Renal cortical epithelial cell (primary cell): ENCODE measurements around the gene ZNF524. TPM values are rescaled to one million over a fixed set of nuclear protein-coding genes. Genes with fewer than 3 reads are reported as not detected.

Experiments used
- DNase-seq: peaks from one replicate; pipeline ENCODE4 v3.0.0-alpha.2; 2011; ENCODE audit warnings: low read depth
- total RNA-seq: library from RNA; depleted of rRNA; stranded (reverse); fragments of >200 nt; gene quantifications from 2 replicates; pipeline ENCODE4 v1.2.3, GENCODE V29; 2014

ZNF524 gene
- total RNA-seq, 1 donor from 2014 or later: 9.3 TPM

- no peak for DNase-seq
Observed at GRCh38 chr19:55620410-55621204, 20.5 kb downstream of the ZNF524 start.

- DNase-seq: no peak
Observed at GRCh38 chr19:55621205-55621672, 21.2 kb downstream of the ZNF524 start.

DNA sequence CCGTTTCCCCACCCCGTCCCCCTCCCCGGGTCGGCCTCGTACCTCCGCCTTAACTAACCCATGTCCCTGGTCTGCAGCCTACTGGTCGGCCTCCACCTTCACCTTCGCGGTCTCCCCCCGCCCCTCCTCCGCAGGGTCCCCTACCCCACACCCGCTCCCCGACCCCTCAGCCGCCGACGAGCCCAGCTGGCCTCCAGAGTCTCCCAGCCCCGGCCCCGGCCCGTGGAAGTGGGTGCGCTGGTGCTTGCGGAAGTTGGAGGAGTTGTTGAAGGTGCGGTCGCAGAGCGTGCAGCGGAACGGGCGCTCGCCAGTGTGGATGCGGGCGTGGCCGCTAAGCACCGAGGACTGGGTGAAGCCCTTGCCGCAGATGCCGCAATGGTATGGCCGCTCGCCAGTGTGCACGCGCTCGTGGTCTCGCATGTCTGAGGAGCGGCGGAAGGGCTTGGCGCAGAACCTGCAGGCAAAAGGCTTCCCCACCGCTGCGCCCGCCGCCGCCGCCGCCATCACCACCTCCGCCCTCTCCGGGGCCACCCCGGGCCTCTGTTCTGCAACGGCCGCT lies 21.7 kb downstream of the ZNF524 start:
- no peak for DNase-seq

DNA sequence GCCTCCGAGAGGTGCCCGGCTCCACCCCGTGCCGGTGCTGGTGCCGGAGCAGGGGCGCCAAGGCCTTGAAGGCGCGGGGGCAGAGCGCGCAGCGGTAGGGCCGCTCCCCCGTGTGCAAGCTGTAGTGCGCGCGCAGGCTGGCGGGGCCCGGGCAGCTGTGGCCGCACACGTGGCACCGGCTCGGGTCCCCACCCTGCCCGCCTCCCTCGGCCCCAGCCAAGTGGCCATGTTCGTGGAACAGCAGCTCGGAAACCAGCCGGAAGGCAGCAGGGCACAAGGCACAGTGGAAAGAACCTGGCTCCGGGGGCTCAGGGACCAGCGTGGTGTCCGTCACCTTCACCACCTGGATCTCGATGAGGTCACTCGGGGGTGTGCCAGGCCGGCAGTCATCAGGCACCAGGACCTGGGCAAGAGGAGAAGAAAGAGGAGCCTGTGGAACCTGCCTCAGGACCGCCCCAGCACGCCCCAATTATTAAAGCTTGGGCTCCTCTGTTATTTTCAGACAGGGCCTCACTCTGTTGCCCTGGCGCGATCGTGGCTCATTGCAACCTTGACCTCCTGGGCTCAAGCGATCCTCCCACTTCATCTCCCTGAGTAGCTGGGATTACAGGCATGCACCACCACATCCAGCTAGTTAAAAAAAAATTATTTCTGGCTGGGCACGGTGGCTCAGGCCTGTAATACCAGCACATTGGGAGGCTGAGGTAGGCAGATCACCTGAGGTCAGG lies 22.3 kb downstream of the ZNF524 start:
- no peak for DNase-seq

GRCh38 chr19:55623130-55623529 lies 23.0 kb downstream of the ZNF524 start:
- no peak for DNase-seq

GRCh38 chr19:55623561-55623960 lies 23.5 kb downstream of the ZNF524 start:
- no peak for DNase-seq

DNA sequence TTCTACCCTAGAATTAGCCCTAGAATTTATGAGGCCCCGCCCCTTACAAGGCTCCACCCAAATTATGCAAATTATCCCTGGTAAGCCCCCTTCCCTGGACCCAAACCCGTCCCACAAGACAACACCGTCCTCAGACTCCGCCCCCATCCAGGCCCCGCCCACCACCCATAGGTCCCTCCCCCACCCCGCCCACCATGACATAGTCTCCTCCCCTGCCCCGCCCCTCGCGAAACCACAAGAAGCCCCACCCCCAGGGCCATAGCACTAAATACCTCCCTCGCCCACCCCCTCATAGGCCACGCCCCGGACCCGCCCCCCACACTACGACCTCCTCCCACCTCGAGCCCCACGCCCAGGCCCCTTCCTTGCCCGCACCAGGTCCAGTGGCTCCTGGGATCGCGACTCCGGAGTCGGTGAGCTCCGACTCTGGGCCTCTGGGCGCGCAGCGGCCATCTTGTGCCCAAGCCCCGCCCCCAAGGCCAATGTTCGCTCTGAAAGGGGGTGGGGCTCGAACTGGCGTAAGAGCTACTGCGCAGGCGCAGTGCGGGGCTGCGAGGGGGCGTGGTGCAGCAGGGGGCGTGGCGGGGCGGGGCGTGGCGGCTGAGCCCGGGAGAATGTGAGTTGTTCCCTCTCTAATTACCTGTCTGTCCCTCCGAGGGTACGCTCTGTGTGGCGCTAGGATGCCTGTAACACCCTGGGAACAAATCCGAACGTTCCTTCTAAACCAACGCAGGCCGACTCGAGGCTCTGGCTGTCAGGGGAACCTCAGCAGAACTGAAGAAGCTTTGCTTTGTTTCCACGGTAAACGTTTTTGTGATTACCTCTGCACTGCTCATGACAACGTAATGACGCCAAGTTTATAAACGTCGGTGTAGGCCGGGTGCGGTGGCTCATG lies 24.3 kb downstream of the ZNF524 start, which contains the start of gene ZNF784:
ZNF784 (minus strand) TSS at position 458 of the 895 bp plus-strand sequence; CDS start at position 453, 5 bp downstream.
- peak; percentile 67 for DNase-seq

- DNase-seq: no peak
Observed at GRCh38 chr19:55625004-55625326, 24.9 kb downstream of the ZNF524 start.

GRCh38 chr19:55626350-55626749 lies 26.3 kb downstream of the ZNF524 start:
- DNase-seq: no peak

DNA sequence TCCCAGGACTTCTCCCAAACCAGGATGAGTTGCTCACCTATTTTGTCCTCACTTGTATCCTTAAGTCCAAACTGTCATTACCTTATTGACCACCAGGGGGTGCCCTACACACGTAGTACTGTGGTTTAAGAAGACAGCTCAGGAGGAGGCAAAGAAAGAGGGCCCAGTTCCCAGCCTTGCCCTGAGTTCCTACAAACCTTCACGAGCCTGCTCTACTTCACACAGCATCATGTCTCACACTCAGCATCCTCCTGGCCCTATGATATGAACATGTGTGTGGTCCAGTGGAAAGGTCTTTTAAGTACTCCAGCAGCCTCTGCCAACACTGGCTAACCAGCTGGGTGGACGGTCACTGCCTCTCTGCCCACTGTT lies 32.4 kb downstream of the ZNF524 start:
- DNase-seq: peak; percentile 96

DNA sequence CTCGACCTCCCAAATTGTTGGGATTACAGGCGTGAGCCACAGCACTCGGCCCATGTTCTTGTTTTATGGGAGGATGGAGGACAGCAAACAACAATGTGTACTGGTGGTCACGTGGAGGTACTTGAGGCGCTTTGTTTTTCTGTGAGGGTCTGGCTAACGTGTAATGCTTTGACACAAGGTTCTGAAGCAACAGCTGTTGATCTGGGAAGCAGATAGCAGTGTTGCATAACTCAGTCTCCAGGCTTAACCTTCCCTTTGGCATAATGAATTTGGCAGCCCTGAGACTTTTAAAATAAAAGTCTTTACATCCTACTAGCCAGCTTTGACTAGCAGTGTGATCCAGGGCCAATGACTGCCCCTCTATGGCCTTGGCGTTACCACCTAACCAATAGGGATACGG lies 33.8 kb downstream of the ZNF524 start:
- no peak for DNase-seq

- no peak for DNase-seq
Observed at GRCh38 chr19:55635334-55635717, 35.2 kb downstream of the ZNF524 start.

DNA sequence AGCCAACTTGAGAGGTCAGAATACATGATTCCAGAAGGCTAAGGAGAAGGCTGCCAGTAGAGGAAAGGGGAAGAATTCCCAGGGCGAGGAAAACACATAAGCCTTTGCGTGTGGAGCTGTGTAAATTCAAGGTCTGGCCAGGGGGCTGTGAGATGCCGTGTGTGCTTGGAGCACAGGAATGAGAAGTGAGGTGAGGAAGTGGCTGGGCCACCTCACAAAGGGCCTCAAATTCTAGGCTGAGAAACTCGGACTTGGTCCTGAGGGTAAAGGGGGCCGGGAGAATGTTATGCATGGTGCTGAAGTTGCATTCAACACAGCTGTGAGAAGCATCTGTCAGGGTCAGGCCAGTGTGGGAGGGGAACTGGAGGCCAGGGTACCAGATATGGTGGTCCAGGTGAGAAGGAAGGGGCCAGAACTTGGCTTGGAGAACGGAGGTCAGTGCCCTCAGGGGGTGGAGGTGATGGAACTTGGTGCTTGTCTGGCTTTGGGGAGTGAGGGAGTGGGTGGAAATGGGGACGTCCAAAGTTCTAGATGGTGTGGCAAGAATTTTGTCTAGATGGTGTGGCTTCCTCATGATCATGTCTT lies 35.9 kb downstream of the ZNF524 start:
- DNase-seq: no peak

GRCh38 chr19:55636723-55637122 lies 36.6 kb downstream of the ZNF524 start:
- DNase-seq: no peak

DNA sequence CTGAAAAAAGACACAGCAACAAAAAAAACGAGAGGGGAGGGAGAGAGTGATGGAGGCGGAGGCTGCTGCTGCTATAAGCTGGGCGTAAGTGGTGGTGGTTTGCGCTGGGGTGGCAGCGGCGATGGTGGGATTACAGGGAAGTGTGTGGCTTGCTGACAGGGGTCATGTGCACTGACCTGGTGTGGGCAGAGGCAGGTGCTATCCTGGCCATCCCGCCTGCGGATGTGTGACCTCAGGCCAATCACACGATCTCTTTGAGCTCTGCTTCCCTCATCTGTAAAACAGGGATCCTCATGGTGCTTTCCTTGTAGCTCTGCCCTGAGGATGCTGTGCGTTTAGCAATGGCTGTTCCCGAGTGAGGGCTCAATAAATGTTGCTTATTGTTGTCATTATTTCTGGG lies 37.4 kb downstream of the ZNF524 start:
- DNase-seq: no peak

DNA sequence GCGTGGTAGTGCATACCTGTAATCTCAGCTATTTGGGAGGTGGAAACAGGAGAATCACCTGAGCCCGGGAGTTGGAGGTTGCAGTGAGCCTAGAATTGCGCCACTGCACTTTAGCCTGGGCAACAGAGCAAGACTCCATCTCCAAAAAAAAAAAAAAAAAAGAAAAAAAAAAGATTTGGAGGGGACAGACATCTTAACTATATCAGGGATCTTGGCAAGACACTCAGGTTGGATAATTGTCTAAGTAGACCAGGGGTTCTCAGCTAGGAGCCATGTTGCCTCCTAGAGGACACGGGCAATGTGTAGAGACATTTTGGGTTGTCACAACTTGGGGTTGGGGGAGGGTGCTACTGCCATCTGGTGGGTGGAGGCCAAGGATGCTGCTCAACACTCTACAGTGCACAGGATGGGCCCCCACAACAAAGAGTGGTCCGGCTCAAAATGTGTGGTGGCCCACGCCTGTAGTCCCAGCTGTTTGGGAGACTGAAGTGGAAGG lies 38.8 kb downstream of the ZNF524 start:
- no peak for DNase-seq

DNA sequence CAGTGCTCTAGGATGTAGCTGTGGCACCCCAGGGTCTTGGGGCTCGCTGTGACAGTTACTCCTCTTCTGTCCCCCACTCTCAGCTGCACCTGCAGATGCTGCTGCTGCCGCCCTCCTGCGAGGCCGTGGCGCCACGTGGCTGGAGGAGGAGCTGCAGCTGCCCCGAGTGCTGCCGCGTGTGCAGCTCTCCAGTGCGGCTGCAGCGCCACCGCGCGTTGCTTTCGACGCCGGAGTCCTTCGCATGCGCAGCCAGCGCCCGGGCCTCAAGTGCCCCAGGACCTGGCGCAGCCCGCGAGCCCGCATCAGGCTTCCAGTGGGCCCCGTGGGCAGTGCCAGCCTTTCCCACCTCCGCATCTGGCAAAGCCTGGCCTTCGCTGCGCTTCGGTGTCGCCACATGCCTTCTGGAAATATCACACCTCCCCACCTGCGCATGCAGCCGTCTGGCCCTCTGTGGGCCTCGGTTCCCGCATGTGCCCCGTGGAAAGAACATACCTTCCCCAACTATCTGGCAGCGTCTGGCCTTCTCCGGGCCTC lies 40.0 kb downstream of the ZNF524 start:
- peak; percentile 38 for DNase-seq

DNA sequence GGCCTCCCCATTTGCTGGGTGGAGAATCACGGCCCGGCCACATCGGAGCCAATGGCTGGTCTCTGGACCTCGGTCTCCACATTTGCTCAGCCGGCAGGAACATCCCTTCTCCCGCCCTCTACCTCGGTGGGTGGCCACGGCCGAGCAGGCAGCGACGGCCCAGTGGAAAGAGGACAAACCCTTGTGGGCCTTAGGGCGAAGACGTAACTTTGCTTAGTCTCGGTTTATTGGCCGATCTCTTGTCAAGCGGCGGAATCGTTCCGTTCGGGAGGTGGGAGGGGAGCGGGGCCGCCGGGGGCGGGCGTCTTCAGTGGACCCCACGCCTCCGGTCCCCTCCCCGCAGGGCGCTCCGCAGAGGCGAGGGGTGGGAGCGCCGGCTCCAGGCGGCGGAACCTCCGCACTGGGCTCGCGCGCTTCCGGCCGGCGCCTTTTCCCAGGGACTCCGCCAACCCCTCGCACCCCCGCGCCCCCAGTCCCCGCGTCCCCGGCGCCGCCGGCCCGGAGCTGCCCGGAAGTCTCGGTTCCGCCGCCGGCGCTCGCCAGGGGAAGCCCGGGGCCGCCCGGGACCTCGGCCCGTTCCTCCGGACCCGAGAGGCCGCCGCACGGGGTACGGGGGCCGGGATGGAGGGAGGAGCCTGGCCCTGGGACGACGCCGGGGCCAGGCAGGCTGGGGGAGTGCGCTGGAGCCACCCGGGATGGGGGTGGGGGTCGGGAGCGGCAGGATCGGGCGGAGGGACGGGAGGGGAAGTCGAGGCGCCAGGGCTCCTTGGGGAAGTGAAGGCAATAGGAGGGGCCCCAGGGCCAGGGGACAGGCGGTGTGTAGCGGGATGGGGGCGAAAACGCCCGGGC lies 40.7 kb downstream of the ZNF524 start, which contains the start of gene ZNF580:
ZNF580 (plus strand) TSS at position 426 of the 849 bp plus-strand sequence. CDS start 1,507 bp downstream, outside the sequence.
- DNase-seq: peak; percentile 65

DNA sequence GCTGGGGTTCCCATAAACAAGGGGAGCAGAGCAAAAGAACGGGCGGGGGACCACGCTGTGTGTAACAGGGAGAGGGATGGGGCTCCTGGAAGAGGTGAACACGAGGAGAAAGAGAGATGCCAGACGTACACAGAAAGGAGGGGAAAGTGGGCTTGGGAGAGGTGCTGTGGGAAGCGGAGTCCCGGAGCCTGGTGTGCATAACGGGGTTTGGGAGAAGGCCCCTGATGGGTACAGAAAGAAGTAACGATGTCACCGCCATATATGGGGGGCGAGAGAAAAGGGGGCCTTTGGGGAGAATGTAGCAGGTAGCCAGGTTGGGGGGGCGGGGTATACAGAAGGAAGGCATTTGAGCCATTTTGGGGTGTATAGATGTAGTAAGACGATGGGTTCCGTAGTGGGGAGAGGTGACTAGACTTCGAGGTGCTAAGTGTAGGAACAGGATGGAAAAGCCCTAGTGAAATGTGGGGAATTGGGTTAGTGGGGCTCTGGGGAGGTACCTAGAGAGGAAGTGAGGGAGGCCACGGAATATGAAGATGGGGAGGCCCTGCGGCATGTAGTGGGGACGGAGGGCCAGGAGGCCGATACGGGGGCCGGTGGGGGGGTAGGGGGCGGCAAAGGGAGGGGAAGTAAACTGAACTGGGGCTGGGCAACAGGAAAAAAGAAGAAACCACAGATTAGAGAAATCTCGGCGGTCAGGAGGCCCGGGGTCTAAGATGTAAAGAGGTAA lies 41.5 kb downstream of the ZNF524 start:
- DNase-seq: no peak
